Measurements from ENCODE around the gene EFCAB12. TPM values are rescaled to one million over a fixed set of nuclear protein-coding genes. Genes with fewer than 3 reads are reported as not detected.

EFCAB12 gene
- total and polyA plus RNA-seq, 2 donors (not counting 3 experiments of a cell fraction or from before 2014, with no cell fraction given): 0.15 to 0.49 TPM

DNA sequence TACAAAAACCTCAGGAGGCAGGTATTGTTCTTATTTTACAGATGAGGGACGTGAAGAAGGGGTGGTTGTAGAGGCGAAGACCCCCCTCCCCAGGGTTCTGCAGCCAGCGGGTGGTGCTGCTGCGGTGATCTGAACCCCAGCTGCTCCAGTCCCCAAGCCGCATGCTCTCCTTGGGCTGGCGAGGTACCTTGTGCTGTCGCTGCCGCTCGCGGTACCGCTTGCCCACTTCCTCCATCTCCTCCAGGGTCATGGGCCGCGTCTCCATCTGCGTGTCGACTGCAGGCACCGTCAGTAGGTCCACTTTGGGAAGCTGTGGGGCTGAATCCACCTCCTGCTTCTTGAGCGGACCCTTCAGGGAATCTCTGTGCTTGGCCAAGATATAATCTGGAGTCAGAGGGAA is 17.5 kb downstream of the EFCAB12 start:
- BruUV-seq (replicated peaks): no TSS peak
- intact Hi-C loops (cut with micrococcal nuclease) (no loop called here), dilution Hi-C loops (cut with MboI; ENCODE audit: extremely low pct_ligation_motif_present, low sequenced_read_pairs) (no loop called here)
- Histone ChIP-seq H4K20me1 (replicated peaks; ENCODE audit: control insufficient read depth, extremely low read depth, insufficient read depth, low read length) (no peaks in the 10 kb centered on the region), H3K27me3 (ENCODE audit: control insufficient read depth in 2 of 2, insufficient read depth in 2 of 2, low read length in 2 of 2) (peaks cover 0 to 4% of the 10 kb centered on the region in 2 experiments), H2AFZ (ENCODE audit: low read depth, low read length) (no peak overlapping the region), H3K36me3 (ENCODE audit: control insufficient read depth in 2 of 2, extremely low read depth in 1 of 2, insufficient read depth in 2 of 2, low read length in 2 of 2) (no peaks in the 10 kb centered on the region), H3K9ac (replicated peaks; ENCODE audit: extremely low read depth, insufficient read depth, low read length) (no peak overlapping the region), H3K79me2 (ENCODE audit: control insufficient read depth, insufficient read depth, low read length) (no peaks in the 10 kb centered on the region), H3K4me3 (replicated peaks in 1 of 3; ENCODE audit: insufficient read depth in 1 of 3, low read depth in 1 of 3, low read length in 3 of 3) (no peak overlapping the region), H3K9me3 (replicated peaks; ENCODE audit: control insufficient read depth, insufficient read depth, low read length) (no peaks in the 10 kb centered on the region), H3K4me2 (ENCODE audit: insufficient read depth, low read length) (no peak overlapping the region), H3K27ac (ENCODE audit: insufficient read depth, low read depth, low read length) (no peak overlapping the region), H3K9me1 (replicated peaks; ENCODE audit: control insufficient read depth, extremely low read depth, insufficient read depth, low read length) (no peaks in the 10 kb centered on the region), H3K4me1 (ENCODE audit: control insufficient read depth, extremely low read depth, insufficient read depth, low read length) (peaks cover 2% of the 10 kb centered on the region)
- FAIRE-seq (no peak), DNase-seq (ENCODE audit: low read depth, low spot score) (no peak)
- TF ChIP-seq POLR2AphosphoS5 (IDR thresholded peaks at IDR 0.05; ENCODE audit: insufficient read depth, low read depth, low read length) (no peak), POLR2A (IDR thresholded peaks at IDR 0.05; ENCODE audit: low read depth, low read length) (no peak), MYC (IDR thresholded peaks at IDR 0.05; ENCODE audit: low read depth, low read length) (no peak), FOS (IDR thresholded peaks at IDR 0.05; ENCODE audit: borderline replicate concordance, insufficient read depth, low read length) (no peak), JUN (IDR thresholded peaks at IDR 0.05; ENCODE audit: borderline replicate concordance, insufficient read depth, insufficient read length, low read depth) (no peak), EZH2 (IDR thresholded peaks at IDR 0.05; ENCODE audit: borderline replicate concordance, low read depth, low read length, severe bottlenecking) (no peak), GATA2 (IDR thresholded peaks at IDR 0.05; ENCODE audit: insufficient read depth, insufficient read length, low read depth, low read length) (no peak)
- TF ChIP-seq, protein P1, sequence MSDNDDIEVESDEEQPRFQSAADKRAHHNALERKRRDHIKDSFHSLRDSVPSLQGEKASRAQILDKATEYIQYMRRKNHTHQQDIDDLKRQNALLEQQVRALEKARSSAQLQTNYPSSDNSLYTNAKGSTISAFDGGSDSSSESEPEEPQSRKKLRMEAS (IDR thresholded peaks at IDR 0.05; ENCODE audit: insufficient read depth, insufficient read length): no peak
- TF ChIP-seq, protein P2, sequence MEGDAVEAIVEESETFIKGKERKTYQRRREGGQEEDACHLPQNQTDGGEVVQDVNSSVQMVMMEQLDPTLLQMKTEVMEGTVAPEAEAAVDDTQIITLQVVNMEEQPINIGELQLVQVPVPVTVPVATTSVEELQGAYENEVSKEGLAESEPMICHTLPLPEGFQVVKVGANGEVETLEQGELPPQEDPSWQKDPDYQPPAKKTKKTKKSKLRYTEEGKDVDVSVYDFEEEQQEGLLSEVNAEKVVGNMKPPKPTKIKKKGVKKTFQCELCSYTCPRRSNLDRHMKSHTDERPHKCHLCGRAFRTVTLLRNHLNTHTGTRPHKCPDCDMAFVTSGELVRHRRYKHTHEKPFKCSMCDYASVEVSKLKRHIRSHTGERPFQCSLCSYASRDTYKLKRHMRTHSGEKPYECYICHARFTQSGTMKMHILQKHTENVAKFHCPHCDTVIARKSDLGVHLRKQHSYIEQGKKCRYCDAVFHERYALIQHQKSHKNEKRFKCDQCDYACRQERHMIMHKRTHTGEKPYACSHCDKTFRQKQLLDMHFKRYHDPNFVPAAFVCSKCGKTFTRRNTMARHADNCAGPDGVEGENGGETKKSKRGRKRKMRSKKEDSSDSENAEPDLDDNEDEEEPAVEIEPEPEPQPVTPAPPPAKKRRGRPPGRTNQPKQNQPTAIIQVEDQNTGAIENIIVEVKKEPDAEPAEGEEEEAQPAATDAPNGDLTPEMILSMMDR (IDR thresholded peaks at IDR 0.05; ENCODE audit: extremely low read depth in 1 of 2, insufficient read depth in 1 of 2, low read depth in 1 of 2, low read length in 2 of 2): no peak
- ChIA-PET POLR2A (no interaction called here), CTCF (interaction anchor here (1.0 to 1.1 kb wide), 2 partner anchors 12 to 18 kb away, joined by 3 read pairs; partner anchors contain the start of gene EFCAB12)

Data from endothelial cell of umbilical vein (primary cell).